ENCODE measurements around the gene C1orf159. TPM values are rescaled to one million over a fixed set of nuclear protein-coding genes. Genes with fewer than 3 reads are reported as not detected.

The C1orf159 gene
- total and polyA plus RNA-seq, 10 of the 15 experiments (the other 5 are each of a cell fraction or from before 2014, with no cell fraction given), result 0.11 to 23.4 (median 8.0) TPM

DNA sequence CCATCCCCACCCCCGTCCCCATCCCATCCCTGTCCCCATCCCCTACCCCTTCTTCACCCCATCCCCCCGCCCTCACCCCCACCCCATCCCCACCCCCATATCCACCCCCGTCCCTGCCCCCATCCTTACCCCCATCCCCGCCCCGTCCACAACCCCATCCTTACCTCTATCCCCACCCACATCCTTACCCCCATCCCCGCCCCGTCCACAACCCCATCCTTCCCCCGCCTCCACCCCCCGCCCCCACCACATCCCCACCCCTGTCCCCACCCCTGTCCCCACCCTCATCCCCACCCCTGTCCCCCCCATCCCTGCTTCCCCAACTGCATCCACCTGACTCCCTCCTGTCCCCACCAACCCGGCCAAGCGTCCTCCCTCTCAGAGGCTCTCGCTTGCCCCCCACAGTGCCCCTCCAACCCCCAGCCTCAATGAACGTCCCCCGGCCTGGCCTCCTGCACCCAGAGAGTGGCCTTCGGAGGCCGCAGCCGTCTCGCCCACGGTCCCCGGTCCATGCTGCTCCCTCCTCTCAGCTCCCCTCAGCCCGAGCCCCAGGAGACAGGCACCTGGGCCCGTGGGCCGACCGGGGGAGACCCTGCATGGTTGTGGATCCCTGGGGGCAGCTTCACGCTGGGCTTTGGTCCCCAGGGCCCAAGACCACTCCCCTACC is 25.5 kb upstream of the C1orf159 start:
- BruUV-seq (replicated peaks), result no TSS peak

More for the DNA sequence above, 25.5 kb upstream of the C1orf159 start:
- no peak overlapping the region for H3K4me2 ChIP-seq (ENCODE audit: control insufficient read depth, insufficient read depth)
- no peaks in the 10 kb centered on the region for H3K79me2 ChIP-seq (ENCODE audit: control insufficient read depth, insufficient read depth, low read length)
- TF ChIP-seq NBN (IDR thresholded peaks at IDR 0.05) (no peak), ESRRA (IDR thresholded peaks at IDR 0.05; ENCODE audit: low read length) (no peak), NFXL1 (IDR thresholded peaks at IDR 0.05; ENCODE audit: borderline replicate concordance) (no peak), IKZF1 (conservative IDR thresholded peaks at IDR 0.05) (no peak), TCF7 (IDR thresholded peaks at IDR 0.05; ENCODE audit: borderline replicate concordance) (no peak), YY1 (IDR thresholded peaks at IDR 0.05; ENCODE audit: low read depth, low read length) (no peak), SMC3 (IDR thresholded peaks at IDR 0.05; ENCODE audit: borderline replicate concordance, low read length) (no peak), ZBED1 (IDR thresholded peaks at IDR 0.05; ENCODE audit: borderline replicate concordance) (no peak), TARDBP (IDR thresholded peaks at IDR 0.05; ENCODE audit: borderline replicate concordance) (no peak)
- TF ChIP-seq, protein P1, sequence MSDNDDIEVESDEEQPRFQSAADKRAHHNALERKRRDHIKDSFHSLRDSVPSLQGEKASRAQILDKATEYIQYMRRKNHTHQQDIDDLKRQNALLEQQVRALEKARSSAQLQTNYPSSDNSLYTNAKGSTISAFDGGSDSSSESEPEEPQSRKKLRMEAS (IDR thresholded peaks at IDR 0.05; ENCODE audit: low read depth, low read length), result no peak
- TF ChIP-seq, protein P2, sequence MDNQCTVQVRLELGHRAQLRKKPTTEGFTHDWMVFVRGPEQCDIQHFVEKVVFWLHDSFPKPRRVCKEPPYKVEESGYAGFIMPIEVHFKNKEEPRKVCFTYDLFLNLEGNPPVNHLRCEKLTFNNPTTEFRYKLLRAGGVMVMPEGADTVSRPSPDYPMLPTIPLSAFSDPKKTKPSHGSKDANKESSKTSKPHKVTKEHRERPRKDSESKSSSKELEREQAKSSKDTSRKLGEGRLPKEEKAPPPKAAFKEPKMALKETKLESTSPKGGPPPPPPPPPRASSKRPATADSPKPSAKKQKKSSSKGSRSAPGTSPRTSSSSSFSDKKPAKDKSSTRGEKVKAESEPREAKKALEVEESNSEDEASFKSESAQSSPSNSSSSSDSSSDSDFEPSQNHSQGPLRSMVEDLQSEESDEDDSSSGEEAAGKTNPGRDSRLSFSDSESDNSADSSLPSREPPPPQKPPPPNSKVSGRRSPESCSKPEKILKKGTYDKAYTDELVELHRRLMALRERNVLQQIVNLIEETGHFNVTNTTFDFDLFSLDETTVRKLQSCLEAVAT (IDR thresholded peaks at IDR 0.05), result no peak
- TF ChIP-seq, protein P3, sequence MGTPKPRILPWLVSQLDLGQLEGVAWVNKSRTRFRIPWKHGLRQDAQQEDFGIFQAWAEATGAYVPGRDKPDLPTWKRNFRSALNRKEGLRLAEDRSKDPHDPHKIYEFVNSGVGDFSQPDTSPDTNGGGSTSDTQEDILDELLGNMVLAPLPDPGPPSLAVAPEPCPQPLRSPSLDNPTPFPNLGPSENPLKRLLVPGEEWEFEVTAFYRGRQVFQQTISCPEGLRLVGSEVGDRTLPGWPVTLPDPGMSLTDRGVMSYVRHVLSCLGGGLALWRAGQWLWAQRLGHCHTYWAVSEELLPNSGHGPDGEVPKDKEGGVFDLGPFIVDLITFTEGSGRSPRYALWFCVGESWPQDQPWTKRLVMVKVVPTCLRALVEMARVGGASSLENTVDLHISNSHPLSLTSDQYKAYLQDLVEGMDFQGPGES (IDR thresholded peaks at IDR 0.05), result no peak
- TF ChIP-seq, protein P4, sequence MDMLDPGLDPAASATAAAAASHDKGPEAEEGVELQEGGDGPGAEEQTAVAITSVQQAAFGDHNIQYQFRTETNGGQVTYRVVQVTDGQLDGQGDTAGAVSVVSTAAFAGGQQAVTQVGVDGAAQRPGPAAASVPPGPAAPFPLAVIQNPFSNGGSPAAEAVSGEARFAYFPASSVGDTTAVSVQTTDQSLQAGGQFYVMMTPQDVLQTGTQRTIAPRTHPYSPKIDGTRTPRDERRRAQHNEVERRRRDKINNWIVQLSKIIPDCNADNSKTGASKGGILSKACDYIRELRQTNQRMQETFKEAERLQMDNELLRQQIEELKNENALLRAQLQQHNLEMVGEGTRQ (IDR thresholded peaks at IDR 0.05; ENCODE audit: borderline replicate concordance, low read depth, low read length), result no peak
- intact Hi-C loops (cut with micrococcal nuclease; ENCODE audit: unreplicated experiment) (no loop called here), in situ Hi-C loops (cut with MboI) (no loop called here)
- no peak overlapping the region for H3K4me3 ChIP-seq
- no peak for DNase-seq (ENCODE audit: low read depth, low spot score)
- 6% methylated on average over 14 of the region's 25 CpGs for WGBS (ENCODE audit: insufficient coverage, insufficient replicate concordance, low lambda C conversion rate, missing lambda C conversion rate)
- ChIA-PET CTCF (no interaction called here), RAD21 (ENCODE audit: unreplicated experiment) (no interaction called here), POLR2A (no interaction called here), SMC1A (ENCODE audit: uncharacterized antibody, unreplicated experiment) (no interaction called here)
- no peak for ATAC-seq
- no peaks in the 10 kb centered on the region for H4K20me1 ChIP-seq (ENCODE audit: control insufficient read depth, insufficient read depth)
- H3K27ac ChIP-seq (ENCODE audit: control insufficient read depth, insufficient read depth), result no peak overlapping the region
- H3K36me3 ChIP-seq (ENCODE audit: control insufficient read depth in 2 of 2, insufficient read depth in 2 of 2, low read length in 1 of 2), result no peaks in the 10 kb centered on the region
- H3K4me1 ChIP-seq (ENCODE audit: control insufficient read depth, insufficient read depth, low read length), result peaks cover 17% of the 10 kb centered on the region
- FAIRE-seq, result no peak
- H2AFZ ChIP-seq (ENCODE audit: control insufficient read depth, low read depth, low read length), result no peak overlapping the region
- no peak overlapping the region for H3K9ac ChIP-seq (ENCODE audit: control insufficient read depth, insufficient read depth, low read length)
- no peaks in the 10 kb centered on the region for H3K9me3 ChIP-seq (replicated peaks; ENCODE audit: control insufficient read depth, insufficient read depth, low read length)
- no peaks in the 10 kb centered on the region for H3K27me3 ChIP-seq (replicated peaks in 1 of 2; ENCODE audit: control insufficient read depth in 2 of 2, insufficient read depth in 2 of 2, low read length in 1 of 2)

Data from GM12878 (cell line).